HG03159 (cell line): ENCODE measurements around the gene PXYLP1.

Experiments used
- ATAC-seq: cut with Tn5 transposase; IDR thresholded peaks from one replicate; pipeline ENCODE4 v1.9.1; 2021; ENCODE audit warnings: mild to moderate bottlenecking, moderate library complexity; ENCODE audit not compliant: unreplicated experiment

PXYLP1 gene

GRCh38 chr3:141316851-141317250, 85.2 kb downstream of the PXYLP1 start:
- ATAC-seq, result no peak

- ATAC-seq, result no peak
Measured at GRCh38 chr3:141320399-141321108, 88.9 kb downstream of the PXYLP1 start.

- no peak for ATAC-seq
Measured at GRCh38 chr3:141321109-141321497, 89.5 kb downstream of the PXYLP1 start.

GRCh38 chr3:141323936-141324704, 92.5 kb downstream of the PXYLP1 start:
- no peak for ATAC-seq

GRCh38 chr3:141326123-141326522, 94.5 kb downstream of the PXYLP1 start:
- ATAC-seq, result no peak

- ATAC-seq, result no peak
Measured at GRCh38 chr3:141326626-141327025, 95.0 kb downstream of the PXYLP1 start.

- peak; percentile 63 for ATAC-seq
Measured at GRCh38 chr3:141328286-141329166, 96.9 kb downstream of the PXYLP1 start.

GRCh38 chr3:141330235-141330634, 98.6 kb downstream of the PXYLP1 start:
- ATAC-seq, result no peak

GRCh38 chr3:141330718-141331376, 99.2 kb downstream of the PXYLP1 start:
- ATAC-seq, result no peak

GRCh38 chr3:141331377-141332318, 100.0 kb downstream of the PXYLP1 start:
- no peak for ATAC-seq

GRCh38 chr3:141332416-141332815, 100.8 kb downstream of the PXYLP1 start:
- ATAC-seq, result no peak

GRCh38 chr3:141333836-141334626, 102.4 kb downstream of the PXYLP1 start:
- ATAC-seq, result no peak

GRCh38 chr3:141334627-141335250, 103.1 kb downstream of the PXYLP1 start:
- ATAC-seq, result no peak

GRCh38 chr3:141335531-141336061, 104.0 kb downstream of the PXYLP1 start:
- ATAC-seq, result no peak

GRCh38 chr3:141336672-141337522, 105.3 kb downstream of the PXYLP1 start:
- ATAC-seq, result peak; percentile 94

- no peak for ATAC-seq
Measured at GRCh38 chr3:141337523-141337854, 105.9 kb downstream of the PXYLP1 start.

- no peak for ATAC-seq
Measured at GRCh38 chr3:141337991-141338390, 106.4 kb downstream of the PXYLP1 start.
